ENCODE data around the gene PDCL2. TPM values are rescaled to one million over a fixed set of nuclear protein-coding genes. Genes with fewer than 3 reads are reported as not detected.

Gene PDCL2
- total RNA-seq, 1 donor from 2014 or later = not detected

GRCh38 chr4:55512922-55513571 is 79.0 kb downstream of the PDCL2 start:
- no peaks in the 10 kb centered on the region for H3K27me3 ChIP-seq (ENCODE audit: control insufficient read depth, insufficient read depth, low read length)
- no peak for TF ChIP-seq CTCF (IDR thresholded peaks at IDR 0.05; ENCODE audit: insufficient read depth, low read length, poor library complexity, severe bottlenecking)
- DNase-seq (ENCODE audit: low read depth) = no peak
- H3K36me3 ChIP-seq (ENCODE audit: control insufficient read depth, insufficient read depth, low read length) = no peaks in the 10 kb centered on the region
- H3K4me3 ChIP-seq (ENCODE audit: low read depth, low read length) = no peak overlapping the region

- H3K27me3 ChIP-seq (ENCODE audit: control insufficient read depth, insufficient read depth, low read length) = no peaks in the 10 kb centered on the region
- no peak overlapping the region for H3K4me3 ChIP-seq (ENCODE audit: low read depth, low read length)
- TF ChIP-seq CTCF (IDR thresholded peaks at IDR 0.05; ENCODE audit: insufficient read depth, low read length, poor library complexity, severe bottlenecking) = no peak
- H3K36me3 ChIP-seq (ENCODE audit: control insufficient read depth, insufficient read depth, low read length) = no peaks in the 10 kb centered on the region
- no peak for DNase-seq (ENCODE audit: low read depth)
These were observed 80.0 kb downstream of the PDCL2 start for GRCh38 chr4:55512077-55512476.

- Histone ChIP-seq H3K4me3 (ENCODE audit: low read depth, low read length) (no peak overlapping the region), H3K36me3 (ENCODE audit: control insufficient read depth, insufficient read depth, low read length) (no peaks in the 10 kb centered on the region), H3K27me3 (ENCODE audit: control insufficient read depth, insufficient read depth, low read length) (no peaks in the 10 kb centered on the region)
- no peak for TF ChIP-seq CTCF (IDR thresholded peaks at IDR 0.05; ENCODE audit: insufficient read depth, low read length, poor library complexity, severe bottlenecking)
- no peak for DNase-seq (ENCODE audit: low read depth)
These were observed 81.4 kb downstream of the PDCL2 start for GRCh38 chr4:55510685-55511084.

- H3K27me3 ChIP-seq (ENCODE audit: control insufficient read depth, insufficient read depth, low read length) = no peaks in the 10 kb centered on the region
- H3K4me3 ChIP-seq (ENCODE audit: low read depth, low read length) = no peak overlapping the region
- DNase-seq (ENCODE audit: low read depth) = no peak
- TF ChIP-seq CTCF (IDR thresholded peaks at IDR 0.05; ENCODE audit: insufficient read depth, low read length, poor library complexity, severe bottlenecking) = no peak
- no peaks in the 10 kb centered on the region for H3K36me3 ChIP-seq (ENCODE audit: control insufficient read depth, insufficient read depth, low read length)
These were observed 82.8 kb downstream of the PDCL2 start for GRCh38 chr4:55509266-55509665.

GRCh38 chr4:55507612-55508011 is 84.4 kb downstream of the PDCL2 start:
- DNase-seq (ENCODE audit: low read depth) = no peak
- no peak for TF ChIP-seq CTCF (IDR thresholded peaks at IDR 0.05; ENCODE audit: insufficient read depth, low read length, poor library complexity, severe bottlenecking)
- Histone ChIP-seq H3K4me3 (ENCODE audit: low read depth, low read length) (no peak overlapping the region), H3K27me3 (ENCODE audit: control insufficient read depth, insufficient read depth, low read length) (no peaks in the 10 kb centered on the region), H3K36me3 (ENCODE audit: control insufficient read depth, insufficient read depth, low read length) (no peaks in the 10 kb centered on the region)

Other genes with a start within 250 kb of the PDCL2 start
- gene SRD5A3, start 246.0 kb downstream of the PDCL2 start, total RNA-seq = 10.0 and 14.3 TPM in 2 replicates
- 129 and 159 TPM in 2 replicates for gene TMEM165, start 196.3 kb downstream of the PDCL2 start, total RNA-seq
- gene CLOCK, start 45.3 kb downstream of the PDCL2 start, total RNA-seq = 13.0 and 14.4 TPM in 2 replicates
- 0.55 and 0.71 TPM in 2 replicates for gene NMU, start 44.1 kb upstream of the PDCL2 start, total RNA-seq
- gene EXOC1L, start 227.5 kb upstream of the PDCL2 start, total RNA-seq = not detected in 2 replicates

Measured in kidney epithelial cell (primary cell).